ENCODE data around the gene SWAP70.

GRCh38 chr11:9625728-9626127 is 38.1 kb upstream of the SWAP70 start:
- TF ChIP-seq POLR2A (IDR thresholded peaks at IDR 0.05; ENCODE audit: low read depth, low read length) (no peak), BACH1 (IDR thresholded peaks at IDR 0.05; ENCODE audit: borderline replicate concordance) (no peak)

Measured in GM12878 (cell line).